ENCODE data around the gene TMEM91.

TMEM91 gene

DNA sequence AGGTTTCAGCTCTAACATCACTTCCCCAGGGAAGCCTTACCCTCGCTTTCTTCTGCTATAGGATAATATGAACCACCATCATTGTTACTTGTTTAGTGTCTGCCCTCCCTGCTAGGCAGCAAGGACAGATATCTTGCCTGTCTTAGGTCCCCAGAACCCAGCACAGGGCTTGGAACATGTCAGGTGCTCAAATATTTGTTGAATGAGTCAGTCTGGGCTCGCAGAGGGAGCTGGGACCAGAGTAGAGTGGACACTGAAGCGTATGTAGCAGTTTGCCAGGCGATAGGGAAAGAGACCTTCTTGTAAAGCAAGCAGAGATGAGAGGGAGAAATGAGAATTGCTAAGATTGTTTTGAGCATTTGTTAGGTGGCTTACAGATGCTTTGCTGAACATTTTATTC is 33.0 kb downstream of the TMEM91 start:
- DNase-seq (ENCODE audit: low spot score) (peak; percentile 73), FAIRE-seq (peak; percentile 75)

DNA sequence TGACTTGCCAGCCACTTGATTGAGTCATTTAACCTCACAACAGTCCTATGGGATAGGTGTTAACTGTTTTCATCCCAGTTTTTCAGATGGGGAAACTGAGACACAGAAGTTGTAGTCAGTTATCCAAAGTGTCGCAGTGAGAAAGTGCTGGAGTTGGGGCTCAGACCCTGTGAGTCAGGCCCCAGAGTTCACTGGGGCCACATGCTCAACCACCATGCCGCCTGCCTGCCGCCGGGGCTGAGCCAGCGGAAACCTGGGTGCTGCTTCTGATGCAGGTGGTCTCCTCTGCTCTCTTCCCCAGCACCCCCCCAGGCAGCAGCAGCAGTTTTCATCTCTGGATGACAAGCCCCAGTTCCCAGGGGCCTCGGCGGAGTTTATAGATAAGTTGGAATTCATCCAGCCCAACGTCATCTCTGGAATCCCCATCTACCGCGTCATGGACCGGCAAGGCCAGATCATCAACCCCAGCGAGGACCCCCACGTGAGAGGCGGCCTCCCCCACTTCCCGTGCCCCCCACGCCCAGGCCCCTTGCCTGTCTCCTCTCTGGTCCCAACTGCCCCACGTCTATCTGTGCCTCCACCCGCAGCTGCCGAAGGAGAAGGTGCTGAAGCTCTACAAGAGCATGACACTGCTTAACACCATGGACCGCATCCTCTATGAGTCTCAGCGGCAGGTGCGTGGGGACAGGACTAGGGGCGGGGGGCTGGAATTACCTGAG is 34.2 kb downstream of the TMEM91 start:
- DNase-seq (ENCODE audit: low spot score) (no peak), FAIRE-seq (no peak)

DNA sequence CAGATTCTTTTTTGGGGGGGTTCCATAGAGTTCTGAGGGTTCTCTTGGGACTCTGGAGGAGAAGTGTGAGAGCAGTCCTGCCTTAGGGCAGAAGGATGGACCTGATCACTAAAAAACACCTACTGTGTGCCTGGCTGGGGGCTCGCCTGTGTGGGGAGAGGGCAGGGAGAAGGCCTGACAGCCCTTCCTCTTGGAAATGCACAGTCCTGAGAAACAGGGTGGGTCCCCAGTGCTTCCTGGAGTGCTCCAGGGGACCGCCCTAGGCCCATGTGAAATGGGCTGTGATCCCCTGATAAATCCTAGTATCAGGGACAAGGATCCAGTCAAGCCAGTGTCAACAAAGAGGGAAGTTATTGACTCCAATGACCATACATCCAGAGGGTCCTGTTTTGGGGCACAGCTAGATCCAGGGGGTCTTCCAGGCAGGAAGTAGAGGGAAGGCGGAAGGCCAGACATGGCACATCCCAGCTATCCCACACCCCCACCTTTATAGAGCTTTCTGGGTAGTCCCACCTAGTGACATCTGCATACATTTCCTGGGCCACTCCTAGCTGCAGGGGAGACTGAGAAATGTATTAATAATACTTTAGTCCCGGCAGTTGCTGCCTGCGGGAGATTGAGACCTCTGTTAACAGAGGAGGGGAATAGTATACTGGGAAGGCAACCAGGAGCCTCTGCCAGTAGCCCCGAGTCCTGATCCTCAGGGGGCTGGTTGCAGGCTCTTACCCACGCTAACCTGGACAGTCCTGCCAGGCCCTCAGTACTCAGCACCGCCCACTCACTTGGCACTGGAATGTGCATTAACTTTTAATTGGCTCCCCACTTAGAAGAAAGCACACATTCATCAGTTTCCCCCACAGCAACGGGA is 35.0 kb downstream of the TMEM91 start:
- FAIRE-seq = no peak
- DNase-seq (ENCODE audit: low spot score) = no peak

GRCh38 chr19:41411968-41412265 is 35.6 kb downstream of the TMEM91 start:
- no peak for FAIRE-seq
- no peak for DNase-seq (ENCODE audit: low spot score)

GRCh38 chr19:41412953-41413352 is 36.6 kb downstream of the TMEM91 start:
- no peak for FAIRE-seq

DNA sequence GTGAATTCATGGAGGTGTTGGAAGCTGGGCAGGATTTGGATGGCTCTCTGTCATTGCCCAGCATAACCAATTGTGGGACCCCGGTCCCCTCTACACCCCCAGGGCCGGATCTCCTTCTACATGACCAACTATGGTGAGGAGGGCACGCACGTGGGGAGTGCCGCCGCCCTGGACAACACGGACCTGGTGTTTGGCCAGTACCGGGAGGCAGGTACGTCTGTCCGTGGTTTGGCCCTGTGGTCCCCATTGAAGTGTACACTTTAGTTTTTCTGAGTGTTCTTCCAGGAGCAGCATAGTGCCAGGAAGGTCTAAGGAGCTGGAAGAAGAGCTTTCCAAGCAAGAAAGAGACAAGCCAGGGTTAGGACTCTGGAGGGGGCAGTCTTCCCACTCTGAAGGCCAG is 37.6 kb downstream of the TMEM91 start:
- FAIRE-seq (no peak), DNase-seq (ENCODE audit: low spot score) (no peak)

More at GRCh38 chr19:41412953-41413352, 36.6 kb downstream of the TMEM91 start:
- no peak for DNase-seq (ENCODE audit: low spot score)

- FAIRE-seq (no peak), DNase-seq (ENCODE audit: low spot score) (no peak)
Observed at GRCh38 chr19:41414461-41414860, 38.1 kb downstream of the TMEM91 start.

- FAIRE-seq (no peak), DNase-seq (ENCODE audit: low spot score) (no peak)
Observed at GRCh38 chr19:41415154-41415571, 38.8 kb downstream of the TMEM91 start.

DNA sequence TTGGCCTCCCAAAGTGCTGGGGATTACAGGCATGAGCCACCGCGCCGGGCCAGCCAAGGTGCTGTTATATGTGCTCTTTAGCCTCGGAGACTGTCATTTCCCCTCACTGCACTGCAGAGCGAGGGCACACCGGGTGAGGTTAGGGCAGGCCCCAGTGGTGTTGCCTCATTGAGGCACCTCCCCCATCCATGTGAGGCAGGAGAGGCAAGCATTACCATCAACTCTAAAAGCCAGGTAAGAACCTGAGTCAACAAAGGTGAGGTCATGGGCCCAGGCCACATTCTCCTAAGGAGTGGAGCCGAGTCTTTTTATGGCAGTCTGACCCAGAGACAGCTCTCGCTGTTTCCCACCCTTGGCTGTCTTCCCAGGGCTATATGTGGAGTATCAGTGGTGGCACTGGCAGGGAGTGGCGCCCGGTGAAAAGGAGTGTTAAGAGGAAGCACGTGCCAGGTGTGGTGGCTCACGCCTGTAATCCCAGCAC is 39.9 kb downstream of the TMEM91 start:
- FAIRE-seq (no peak), DNase-seq (ENCODE audit: low spot score) (no peak)

DNA sequence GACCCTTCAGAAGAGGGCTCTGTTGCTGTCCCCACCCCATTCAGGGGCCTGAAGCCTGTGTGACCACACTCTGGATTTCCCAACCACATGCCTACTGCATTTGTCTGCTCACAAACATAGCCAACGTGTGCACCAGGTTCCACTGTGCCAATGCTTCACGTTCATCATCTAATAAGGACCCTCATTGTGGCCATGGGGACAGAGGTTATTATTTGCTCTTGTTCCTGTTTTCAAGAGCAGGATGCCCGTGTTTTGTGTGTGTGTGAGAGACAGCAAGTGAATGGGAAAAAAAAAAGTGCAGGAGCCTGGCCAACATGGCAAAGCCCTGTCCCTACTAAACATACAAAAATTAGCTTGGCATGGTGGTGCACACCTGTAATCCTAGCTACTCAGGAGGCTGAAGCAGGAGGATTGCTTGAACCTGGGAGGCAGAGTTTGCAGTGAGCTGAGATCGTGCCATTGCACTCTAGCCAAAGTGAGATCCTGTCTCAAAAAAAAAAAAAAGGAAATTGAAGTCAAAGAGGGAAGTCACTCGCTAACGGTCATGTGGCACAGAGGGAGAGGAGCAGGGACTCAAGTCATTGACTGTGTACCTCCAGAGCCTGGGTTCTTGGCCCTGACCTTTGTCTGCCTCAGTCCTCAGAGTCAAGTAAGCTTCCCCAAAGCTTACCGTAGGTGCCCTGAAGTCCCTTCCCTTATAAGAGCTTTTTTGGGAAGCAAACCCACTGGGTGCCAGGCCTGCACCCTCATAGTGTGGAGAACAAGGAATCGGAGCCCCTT is 44.0 kb downstream of the TMEM91 start:
- FAIRE-seq (no peak), DNase-seq (ENCODE audit: low spot score) (no peak)

DNA sequence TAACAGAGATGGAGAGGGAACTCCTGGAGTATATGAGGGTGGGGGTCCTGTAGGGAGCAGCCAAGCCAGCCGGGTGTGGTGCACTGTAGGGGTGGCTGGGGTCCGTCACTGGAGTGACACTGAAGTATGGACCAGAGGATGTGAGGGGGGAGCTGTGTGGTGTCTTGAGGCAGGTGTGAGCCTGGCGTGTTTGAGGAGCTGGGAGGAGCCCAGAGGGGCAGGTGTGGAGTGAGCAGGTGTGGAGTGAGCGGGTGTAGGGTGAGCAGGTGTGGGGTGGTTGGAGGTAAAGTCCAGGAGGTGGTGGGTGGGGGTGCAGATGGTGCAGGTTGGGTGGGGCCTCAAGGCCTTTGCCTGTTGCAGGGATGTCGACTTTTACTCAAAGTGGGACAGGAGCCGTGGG is 45.0 kb downstream of the TMEM91 start:
- DNase-seq (ENCODE audit: low spot score) = no peak

DNA sequence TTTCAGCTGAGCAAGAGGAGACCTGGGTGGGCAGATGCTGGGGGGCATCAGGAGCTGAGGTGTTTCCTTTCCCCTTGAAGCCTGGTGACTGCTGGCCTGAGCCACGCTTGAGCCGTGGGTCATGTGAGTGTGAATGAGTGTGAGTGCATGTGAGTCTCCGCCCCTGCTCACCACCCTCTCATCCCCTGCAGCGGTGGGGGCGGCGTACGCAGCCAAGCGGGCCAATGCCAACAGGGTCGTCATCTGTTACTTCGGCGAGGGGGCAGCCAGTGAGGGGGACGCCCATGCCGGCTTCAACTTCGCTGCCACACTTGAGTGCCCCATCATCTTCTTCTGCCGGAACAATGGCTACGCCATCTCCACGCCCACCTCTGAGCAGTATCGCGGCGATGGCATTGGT is 45.6 kb downstream of the TMEM91 start:
- DNase-seq (ENCODE audit: low spot score) = no peak
- no peak for FAIRE-seq

More for the DNA sequence above, 45.0 kb downstream of the TMEM91 start:
- FAIRE-seq = no peak

DNA sequence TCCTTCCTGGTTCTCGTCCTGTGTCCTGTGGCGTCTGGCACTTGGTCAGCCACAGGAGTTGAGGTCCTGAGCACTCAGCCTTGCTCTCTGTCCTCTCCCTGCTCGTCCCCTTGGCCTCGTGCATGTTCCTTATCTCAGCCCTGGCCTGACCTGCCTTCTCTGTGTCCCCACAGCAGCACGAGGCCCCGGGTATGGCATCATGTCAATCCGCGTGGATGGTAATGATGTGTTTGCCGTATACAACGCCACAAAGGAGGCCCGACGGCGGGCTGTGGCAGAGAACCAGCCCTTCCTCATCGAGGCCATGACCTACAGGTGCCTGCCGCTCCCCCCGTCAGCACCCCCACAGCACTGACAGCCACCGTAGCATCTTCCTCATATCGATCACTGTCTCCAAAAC is 46.1 kb downstream of the TMEM91 start:
- no peak for FAIRE-seq
- no peak for DNase-seq (ENCODE audit: low spot score)

DNA sequence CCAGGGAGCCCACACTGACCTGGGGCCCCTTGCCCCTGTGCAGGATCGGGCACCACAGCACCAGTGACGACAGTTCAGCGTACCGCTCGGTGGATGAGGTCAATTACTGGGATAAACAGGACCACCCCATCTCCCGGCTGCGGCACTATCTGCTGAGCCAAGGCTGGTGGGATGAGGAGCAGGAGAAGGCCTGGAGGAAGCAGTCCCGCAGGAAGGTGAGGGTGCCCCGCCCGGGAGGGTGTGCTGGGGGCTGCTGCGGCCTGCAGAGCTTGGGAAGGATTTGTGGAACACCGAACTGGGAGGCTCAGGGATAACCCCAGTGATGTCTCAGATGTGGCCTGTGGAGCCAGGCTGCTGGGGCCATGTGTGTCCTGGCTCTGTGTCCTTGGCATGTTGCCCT is 46.6 kb downstream of the TMEM91 start:
- FAIRE-seq (no peak), DNase-seq (ENCODE audit: low spot score) (no peak)

GRCh38 chr19:41424335-41425173 is 48.2 kb downstream of the TMEM91 start:
- DNase-seq (ENCODE audit: low spot score) = no peak

GRCh38 chr19:41425174-41426115 is 49.1 kb downstream of the TMEM91 start:
- DNase-seq (ENCODE audit: low spot score) = no peak
- FAIRE-seq = no peak

More at GRCh38 chr19:41424335-41425173, 48.2 kb downstream of the TMEM91 start:
- FAIRE-seq = no peak

- no peak for FAIRE-seq
- no peak for DNase-seq (ENCODE audit: low spot score)
Observed at GRCh38 chr19:41426116-41426841, 49.9 kb downstream of the TMEM91 start.

- DNase-seq (ENCODE audit: low spot score) (no peak), FAIRE-seq (no peak)
Observed at GRCh38 chr19:41426952-41427646, 50.8 kb downstream of the TMEM91 start, which contains the start of gene B3GNT8. Gene B3GNT8 (minus strand): TSS chr19:41427374. CDS start chr19:41426778, 596 bp downstream.
